Fibroblast of villous mesenchyme (primary cell): ENCODE data around the gene DNAAF5. TPM values are rescaled to one million over a fixed set of nuclear protein-coding genes. Genes with fewer than 3 reads are reported as not detected.

Experiments used
- DNase-seq: peaks from one replicate; pipeline ENCODE4 v3.0.0-alpha.2; 2010; ENCODE audit warnings: low read depth
- H3K4me3 ChIP-seq: 2 replicates; pipeline ENCODE4 v1.5.1; 2011; ENCODE audit warnings: low read depth, mild to moderate bottlenecking, low read length
- total RNA-seq: library from RNA; depleted of rRNA; stranded (reverse); fragments of >200 nt; gene quantifications from 2 replicates; pipeline ENCODE4 v1.2.3, GENCODE V29; 2012
- TF ChIP-seq, protein P1 (sequence below): IDR thresholded peaks from 2 replicates; pipeline ENCODE4 v1.5.1; 2012; ENCODE audit warnings: low read depth, mild to moderate bottlenecking, low read length; ENCODE audit not compliant: insufficient read depth

DNAAF5 gene
- total RNA-seq, 1 donor, result 32.8 TPM

DNA sequence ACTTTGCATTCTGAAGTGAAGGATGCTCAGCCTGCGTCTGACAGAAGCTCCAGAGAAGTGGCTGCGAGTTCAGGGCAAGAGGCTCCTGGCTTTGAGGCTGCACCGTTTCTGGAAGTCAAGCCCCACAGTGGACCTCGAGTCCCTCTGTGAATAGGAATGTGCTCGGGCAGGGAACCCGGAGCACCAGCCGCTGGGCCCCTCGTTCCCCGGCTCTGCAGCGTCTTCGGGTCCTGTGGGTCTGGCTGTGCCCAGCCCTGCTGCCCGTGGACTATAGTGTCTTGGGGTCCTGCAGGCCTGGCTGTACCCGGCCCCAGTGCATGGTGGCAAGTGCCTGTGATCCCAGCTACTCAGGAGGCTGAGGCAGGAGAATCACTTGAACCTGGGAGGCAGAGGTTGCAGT is 45.9 kb downstream of the DNAAF5 start:
- DNase-seq, result no peak
- H3K4me3 ChIP-seq, result no peak overlapping the region
- TF ChIP-seq, protein P1, sequence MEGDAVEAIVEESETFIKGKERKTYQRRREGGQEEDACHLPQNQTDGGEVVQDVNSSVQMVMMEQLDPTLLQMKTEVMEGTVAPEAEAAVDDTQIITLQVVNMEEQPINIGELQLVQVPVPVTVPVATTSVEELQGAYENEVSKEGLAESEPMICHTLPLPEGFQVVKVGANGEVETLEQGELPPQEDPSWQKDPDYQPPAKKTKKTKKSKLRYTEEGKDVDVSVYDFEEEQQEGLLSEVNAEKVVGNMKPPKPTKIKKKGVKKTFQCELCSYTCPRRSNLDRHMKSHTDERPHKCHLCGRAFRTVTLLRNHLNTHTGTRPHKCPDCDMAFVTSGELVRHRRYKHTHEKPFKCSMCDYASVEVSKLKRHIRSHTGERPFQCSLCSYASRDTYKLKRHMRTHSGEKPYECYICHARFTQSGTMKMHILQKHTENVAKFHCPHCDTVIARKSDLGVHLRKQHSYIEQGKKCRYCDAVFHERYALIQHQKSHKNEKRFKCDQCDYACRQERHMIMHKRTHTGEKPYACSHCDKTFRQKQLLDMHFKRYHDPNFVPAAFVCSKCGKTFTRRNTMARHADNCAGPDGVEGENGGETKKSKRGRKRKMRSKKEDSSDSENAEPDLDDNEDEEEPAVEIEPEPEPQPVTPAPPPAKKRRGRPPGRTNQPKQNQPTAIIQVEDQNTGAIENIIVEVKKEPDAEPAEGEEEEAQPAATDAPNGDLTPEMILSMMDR, result no peak

DNA sequence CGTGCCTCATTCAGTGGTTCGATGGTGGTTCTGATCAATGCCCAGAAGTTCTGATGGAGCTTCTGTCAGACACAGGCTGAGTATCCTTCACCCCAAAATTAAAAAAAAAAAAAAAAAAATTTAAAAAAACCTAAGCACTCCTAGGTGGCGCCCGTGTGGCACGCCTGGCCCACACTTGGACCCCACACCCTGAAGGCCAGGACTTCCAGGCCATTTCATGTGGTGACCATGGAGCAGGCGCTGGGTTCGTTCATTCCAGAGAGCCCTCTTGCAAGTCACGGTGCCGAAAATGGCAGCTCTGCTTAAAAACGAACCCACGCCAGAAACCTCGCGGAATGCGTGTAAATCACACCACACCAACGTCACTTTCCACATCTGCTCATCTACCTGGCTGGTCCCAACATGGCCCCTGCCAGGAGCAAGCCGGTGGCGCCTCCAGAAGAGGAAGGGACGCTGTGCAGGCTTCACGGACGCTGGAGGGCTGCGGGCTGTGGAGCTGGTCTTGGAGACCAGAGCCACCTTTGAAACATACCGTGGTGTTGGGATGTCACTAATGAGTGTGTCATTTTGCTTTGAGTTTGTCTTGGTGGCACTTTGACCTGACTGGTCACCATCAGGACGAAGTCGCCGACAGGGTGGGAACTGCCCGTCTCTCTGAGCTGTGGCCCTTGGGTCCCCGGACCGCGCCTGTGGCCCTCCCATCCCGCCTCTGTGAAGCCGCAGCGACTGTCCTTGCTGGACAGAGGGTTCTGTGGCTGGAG is 46.5 kb downstream of the DNAAF5 start:
- no peak for DNase-seq
- TF ChIP-seq, protein P1, result no peak
- no peak overlapping the region for H3K4me3 ChIP-seq

DNA sequence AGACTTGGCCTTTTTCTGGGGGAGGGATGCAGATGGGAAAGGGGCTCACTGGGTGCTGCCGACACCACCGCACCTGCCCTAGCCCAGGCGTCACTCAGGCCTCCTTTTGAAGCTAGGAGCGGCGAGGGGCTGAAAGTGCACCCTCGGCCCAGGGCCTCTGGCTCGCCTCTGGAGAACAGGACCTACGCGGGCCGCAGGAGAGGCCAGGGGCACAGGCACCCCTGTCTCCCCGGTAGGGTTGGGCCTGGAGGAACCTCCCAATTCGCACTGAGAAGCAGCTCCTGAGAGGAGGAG is 47.1 kb downstream of the DNAAF5 start:
- TF ChIP-seq, protein P1, result no peak
- no peak for DNase-seq
- no peak overlapping the region for H3K4me3 ChIP-seq

DNA sequence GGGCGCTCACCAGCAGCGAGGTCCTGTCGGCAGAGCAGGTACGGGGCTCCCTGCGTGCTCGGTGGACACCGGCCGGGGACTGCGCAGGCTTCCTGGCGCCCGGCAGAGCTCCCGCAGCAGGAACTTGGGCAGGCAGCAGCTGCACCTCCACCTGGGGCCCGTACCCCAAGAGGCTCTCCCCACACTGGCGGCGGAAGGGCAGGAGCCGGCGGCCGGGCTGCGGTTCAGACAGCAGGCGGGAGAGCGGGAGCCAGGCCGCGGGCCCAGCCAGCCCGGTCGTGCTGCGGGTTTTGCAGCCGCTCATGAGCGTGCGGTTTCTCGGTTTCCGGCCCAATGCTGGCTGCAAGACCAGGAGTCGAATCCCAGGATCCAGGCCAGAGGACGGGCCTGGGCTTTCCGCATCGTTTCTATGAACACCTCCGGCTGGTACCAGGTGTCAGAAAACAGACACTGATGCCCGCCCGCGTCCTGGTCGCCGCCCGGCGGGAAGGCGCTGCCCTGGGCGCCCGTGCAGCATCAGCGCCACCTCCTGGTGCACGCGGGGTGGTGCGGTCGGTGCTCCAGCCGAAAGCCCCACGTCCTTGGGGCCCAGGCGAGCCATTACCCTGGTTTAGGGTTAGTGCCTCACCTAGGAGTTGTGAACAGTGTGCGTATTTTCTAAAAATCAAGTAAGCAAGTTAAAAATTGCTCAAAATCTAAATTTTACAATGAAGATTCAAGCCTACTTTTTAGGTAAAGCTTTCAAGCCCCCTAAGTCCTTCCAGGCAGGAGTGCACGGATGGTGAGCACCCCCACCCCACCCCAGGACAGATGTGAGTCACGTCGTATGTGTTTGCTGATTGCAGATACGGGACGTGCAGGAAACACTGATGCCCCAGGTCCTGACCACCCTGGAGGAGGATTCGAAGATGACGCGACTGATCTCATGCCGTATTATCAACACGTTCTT is 47.9 kb downstream of the DNAAF5 start:
- DNase-seq, result peak; percentile 42
- no peak overlapping the region for H3K4me3 ChIP-seq
- TF ChIP-seq, protein P1, result peak; percentile 80

- no peak overlapping the region for H3K4me3 ChIP-seq
- TF ChIP-seq, protein P1, result no peak
- DNase-seq, result no peak
These were observed 49.9 kb downstream of the DNAAF5 start for GRCh38 chr7:776381-776780.

DNA sequence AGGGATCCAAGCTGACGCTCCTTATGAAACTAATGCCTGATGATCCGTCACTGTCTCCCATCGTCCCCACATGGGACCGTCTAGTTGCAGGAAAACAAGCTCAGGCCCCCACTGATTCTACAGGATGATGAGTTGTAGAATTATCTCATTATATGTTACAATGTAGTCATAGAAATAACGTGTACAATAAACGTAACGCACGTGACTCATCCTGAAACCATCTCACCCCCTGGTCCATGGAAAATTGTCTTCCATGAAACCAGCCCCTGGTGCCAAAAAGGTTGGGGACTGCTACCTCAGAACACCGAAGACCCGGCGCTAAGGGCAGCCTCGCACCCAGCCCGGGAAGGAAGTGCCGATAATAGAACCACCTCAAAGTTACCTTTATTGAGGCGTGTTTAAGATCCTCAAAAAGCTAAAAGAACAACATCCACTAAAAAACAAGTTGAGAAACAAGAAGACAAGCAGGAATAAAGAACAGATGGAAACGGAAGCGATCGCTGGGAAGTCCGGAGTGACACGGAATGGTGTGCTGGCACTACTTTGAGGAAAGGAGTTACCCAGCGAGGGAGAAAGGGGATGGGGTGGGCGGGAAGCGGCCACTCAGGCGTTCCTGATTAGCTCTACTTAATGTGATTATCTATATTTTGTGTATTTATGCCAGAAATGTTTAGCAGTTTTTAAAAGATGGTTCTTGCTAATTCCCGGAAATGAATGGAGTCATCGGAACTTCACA is 50.7 kb downstream of the DNAAF5 start:
- TF ChIP-seq, protein P1, result no peak
- no peak for DNase-seq
- no peak overlapping the region for H3K4me3 ChIP-seq
